Loucy (cell line): ENCODE results near the gene CACNA2D3.

Source experiments
- H2AFZ ChIP-seq: fragments of 200-600 bp; sonication (generic); 2 replicates; pipeline ENCODE4 v1.6.0; 2016; ENCODE audit warnings: antibody characterized with exemption, mild to moderate bottlenecking, low read length, moderate library complexity
- H3F3A ChIP-seq: fragments of 200-600 bp; 2 replicates; pipeline ENCODE4 v1.6.0; 2016; ENCODE audit warnings: antibody characterized with exemption, low read depth, mild to moderate bottlenecking
- H3K27me3 ChIP-seq: fragments of 200-600 bp; sonication (generic); 2 replicates; pipeline ENCODE4 v1.6.1; 2014; ENCODE audit warnings: low read length, mild to moderate bottlenecking; ENCODE audit not compliant: insufficient read depth, poor library complexity, severe bottlenecking
- H3K36me3 ChIP-seq: fragments of 200-600 bp; sonication (generic); 2 replicates; pipeline ENCODE4 v1.6.1; 2016; ENCODE audit warnings: low read length; ENCODE audit not compliant: insufficient read depth
- H3K4me1 ChIP-seq: fragments of 200-600 bp; sonication (generic); 2 replicates; pipeline ENCODE4 v1.5.1; 2014; ENCODE audit warnings: low read length, mild to moderate bottlenecking; ENCODE audit not compliant: insufficient read depth, poor library complexity, severe bottlenecking
- H3K4me2 ChIP-seq: fragments of 200-600 bp; sonication (generic); 2 replicates; pipeline ENCODE4 v1.6.0; 2014; ENCODE audit warnings: antibody characterized with exemption, low read length, low read depth, mild to moderate bottlenecking; ENCODE audit not compliant: poor library complexity, severe bottlenecking
- H3K4me3 ChIP-seq: fragments of 200-600 bp; sonication (generic); 2 replicates; pipeline ENCODE4 v1.5.1; 2014; ENCODE audit warnings: low read length, mild to moderate bottlenecking, mixed read lengths; ENCODE audit not compliant: poor library complexity, severe bottlenecking
- H3K79me2 ChIP-seq: fragments of 200-600 bp; sonication (generic); 2 replicates; pipeline ENCODE4 v1.6.1; 2014; ENCODE audit warnings: low read length; ENCODE audit not compliant: insufficient read depth
- H3K9ac ChIP-seq: fragments of 200-600 bp; sonication (generic); 2 replicates; pipeline ENCODE4 v1.6.0; 2014; ENCODE audit warnings: mild to moderate bottlenecking, low read depth, low read length, moderate library complexity; ENCODE audit not compliant: poor library complexity, severe bottlenecking
- H3K9me2 ChIP-seq: fragments of 200-600 bp; sonication (generic); replicated peaks from 2 replicates; pipeline ENCODE4 v1.6.1; 2016; ENCODE audit warnings: low read depth, low read length, mixed read lengths
- H3K9me3 ChIP-seq: fragments of 200-600 bp; sonication (generic); 2 replicates; pipeline ENCODE4 v1.6.1; 2014; ENCODE audit warnings: mild to moderate bottlenecking, antibody characterized with exemption, low read length, low read depth; ENCODE audit not compliant: insufficient read depth
- H4K20me1 ChIP-seq: fragments of 200-600 bp; sonication (generic); 2 replicates; pipeline ENCODE4 v1.6.0; 2014; ENCODE audit warnings: antibody characterized with exemption, low read length, mild to moderate bottlenecking; ENCODE audit not compliant: insufficient read depth, poor library complexity, severe bottlenecking
- CTCF ChIP-seq: fragments of 200-600 bp; sonication (generic); conservative IDR thresholded peaks from 2 replicates; pipeline ENCODE4 v1.5.1; 2014; ENCODE audit warnings: mild to moderate bottlenecking, antibody characterized with exemption, low read length
- EZH2phosphoT487 ChIP-seq: fragments of 200-600 bp; IDR thresholded peaks from 2 replicates; pipeline ENCODE4 v1.6.1; 2018; ENCODE audit warnings: antibody characterized with exemption, mild to moderate bottlenecking, moderate library complexity, borderline replicate concordance

CACNA2D3 gene

DNA sequence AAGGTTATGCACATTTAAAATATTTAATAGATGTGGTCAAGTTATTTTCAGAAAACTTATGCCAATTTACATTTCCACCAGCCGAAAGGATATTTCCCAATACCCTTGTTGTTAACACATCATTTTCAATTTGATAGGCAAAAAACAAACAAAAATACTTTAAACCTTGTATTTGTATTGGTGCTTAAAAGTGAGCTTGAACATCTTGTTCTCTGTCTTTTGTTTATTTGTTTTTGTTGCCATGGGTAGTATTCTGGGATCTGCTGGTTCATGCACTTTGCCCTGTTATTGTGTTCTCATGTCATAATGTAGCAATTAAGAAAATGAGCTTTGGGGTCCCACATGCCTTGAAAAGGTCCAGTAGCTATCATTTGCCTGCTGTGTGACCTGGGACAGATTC, 614.1 kb downstream of the CACNA2D3 start:
- H3K27me3 ChIP-seq, result no peaks in the 10 kb centered on the region
- no peaks in the 10 kb centered on the region for H3K4me1 ChIP-seq
- no peaks in the 10 kb centered on the region for H3K9me3 ChIP-seq
- H2AFZ ChIP-seq, result no peak overlapping the region
- no peaks in the 10 kb centered on the region for H3K79me2 ChIP-seq
- H3K36me3 ChIP-seq, result no peaks in the 10 kb centered on the region
- H3K9me2 ChIP-seq, result no peaks in the 10 kb centered on the region
- no peaks in the 10 kb centered on the region for H4K20me1 ChIP-seq
- H3K9ac ChIP-seq, result no peak overlapping the region
- H3K4me2 ChIP-seq, result no peak overlapping the region
- no peak for TF ChIP-seq CTCF
- TF ChIP-seq EZH2phosphoT487, result no peak
- no peak overlapping the region for H3K4me3 ChIP-seq
- H3F3A ChIP-seq, result no peaks in the 10 kb centered on the region

DNA sequence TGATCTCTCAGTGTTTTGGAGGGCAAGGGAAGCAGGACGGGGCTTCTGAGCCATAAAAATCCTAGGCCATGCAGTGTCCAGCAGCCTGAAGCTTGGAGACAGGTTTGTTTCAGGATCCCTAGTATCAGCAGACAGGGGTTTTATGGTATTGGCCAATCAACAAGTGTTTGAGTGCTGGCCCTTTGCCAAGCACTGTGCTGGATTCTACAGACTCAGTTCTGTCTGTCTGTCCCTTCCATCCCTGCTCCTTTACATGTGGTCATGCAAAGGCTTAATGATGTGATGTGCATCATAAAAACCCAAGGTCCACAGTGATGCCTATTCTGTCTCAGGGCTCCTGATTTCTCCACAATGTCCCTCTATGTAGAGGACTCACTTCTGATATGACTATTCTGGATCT, 621.4 kb downstream of the CACNA2D3 start:
- Histone ChIP-seq H3K4me2 (no peak overlapping the region), H3K9ac (no peak overlapping the region), H4K20me1 (no peaks in the 10 kb centered on the region), H3K4me1 (no peaks in the 10 kb centered on the region), H3K36me3 (no peaks in the 10 kb centered on the region), H3K27me3 (no peaks in the 10 kb centered on the region), H3K79me2 (no peaks in the 10 kb centered on the region), H3K9me3 (no peaks in the 10 kb centered on the region; the same call in 1 of the 2 replicates), H2AFZ (no peak overlapping the region), H3F3A (no peaks in the 10 kb centered on the region), H3K4me3 (no peak overlapping the region), H3K9me2 (no peaks in the 10 kb centered on the region)
- TF ChIP-seq CTCF (no peak), EZH2phosphoT487 (no peak)

GRCh38 chr3:54744291-54744690, 621.9 kb downstream of the CACNA2D3 start:
- Histone ChIP-seq H4K20me1 (no peaks in the 10 kb centered on the region), H3K4me3 (no peak overlapping the region), H3K36me3 (no peaks in the 10 kb centered on the region), H3K79me2 (no peaks in the 10 kb centered on the region), H2AFZ (no peak overlapping the region), H3K27me3 (no peaks in the 10 kb centered on the region), H3K4me1 (no peaks in the 10 kb centered on the region), H3K9me2 (no peaks in the 10 kb centered on the region), H3F3A (no peaks in the 10 kb centered on the region), H3K9ac (no peak overlapping the region), H3K9me3 (no peaks in the 10 kb centered on the region; the same call in 1 of the 2 replicates), H3K4me2 (no peak overlapping the region)
- no peak for TF ChIP-seq CTCF
- no peak for TF ChIP-seq EZH2phosphoT487
